Vagina (tissue), 2 donors: ENCODE results near the gene USP38.

Source experiments
- POLR2A ChIP-seq, 2 donors: fragments of 450-650 bp; IDR thresholded peaks; one replicate each; pipeline ENCODE4 v1.6.1; 2017; ENCODE audit warnings: antibody characterized with exemption in 2 of 2, mild to moderate bottlenecking in 2 of 2, moderate library complexity in 2 of 2
- POLR2AphosphoS5 ChIP-seq, 2 donors: sonication (generic); formaldehyde crosslinking; IDR thresholded peaks; one replicate each; pipeline ENCODE4 v1.9.0; 2017; ENCODE audit warnings: antibody characterized with exemption in 2 of 2, mild to moderate bottlenecking in 2 of 2, low read depth in 1 of 2; ENCODE audit not compliant: insufficient read depth in 1 of 2
- TF ChIP-seq, protein P1 (sequence below), 3 experiments: fragments of 450-650 bp in 2 of 3; fragments of 200-600 bp in 1 of 3; sonication (generic) in 1 of 3; IDR thresholded peaks; one replicate each; pipeline ENCODE4 v1.5.1; 2017 to 2019; ENCODE audit warnings: antibody characterized with exemption in 3 of 3, mild to moderate bottlenecking in 2 of 3, moderate library complexity in 2 of 3

DNA sequence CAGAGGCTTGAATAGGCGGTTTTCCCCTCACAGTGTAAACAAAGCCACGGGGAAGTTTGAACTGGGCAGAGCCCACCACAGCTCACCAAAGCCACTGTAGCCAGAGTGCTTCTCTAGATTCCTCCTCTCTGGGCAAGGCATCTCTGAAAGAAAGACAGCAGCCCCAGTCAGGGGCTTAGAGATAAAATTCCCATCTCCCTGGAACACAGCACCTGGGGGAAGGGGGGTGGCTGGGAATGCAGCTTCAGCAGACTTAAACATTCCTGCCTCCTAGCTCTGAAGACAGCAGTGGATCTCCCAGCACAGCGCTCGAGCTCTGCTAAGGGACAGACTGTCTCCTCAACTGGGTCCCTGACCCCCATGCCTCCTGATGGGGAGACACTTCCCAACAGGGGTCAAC lies 44.0 kb upstream of the USP38 start:
- TF ChIP-seq, protein P1, sequence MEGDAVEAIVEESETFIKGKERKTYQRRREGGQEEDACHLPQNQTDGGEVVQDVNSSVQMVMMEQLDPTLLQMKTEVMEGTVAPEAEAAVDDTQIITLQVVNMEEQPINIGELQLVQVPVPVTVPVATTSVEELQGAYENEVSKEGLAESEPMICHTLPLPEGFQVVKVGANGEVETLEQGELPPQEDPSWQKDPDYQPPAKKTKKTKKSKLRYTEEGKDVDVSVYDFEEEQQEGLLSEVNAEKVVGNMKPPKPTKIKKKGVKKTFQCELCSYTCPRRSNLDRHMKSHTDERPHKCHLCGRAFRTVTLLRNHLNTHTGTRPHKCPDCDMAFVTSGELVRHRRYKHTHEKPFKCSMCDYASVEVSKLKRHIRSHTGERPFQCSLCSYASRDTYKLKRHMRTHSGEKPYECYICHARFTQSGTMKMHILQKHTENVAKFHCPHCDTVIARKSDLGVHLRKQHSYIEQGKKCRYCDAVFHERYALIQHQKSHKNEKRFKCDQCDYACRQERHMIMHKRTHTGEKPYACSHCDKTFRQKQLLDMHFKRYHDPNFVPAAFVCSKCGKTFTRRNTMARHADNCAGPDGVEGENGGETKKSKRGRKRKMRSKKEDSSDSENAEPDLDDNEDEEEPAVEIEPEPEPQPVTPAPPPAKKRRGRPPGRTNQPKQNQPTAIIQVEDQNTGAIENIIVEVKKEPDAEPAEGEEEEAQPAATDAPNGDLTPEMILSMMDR (IDR thresholded peaks at IDR 0.05) = no peak
- TF ChIP-seq POLR2AphosphoS5 (IDR thresholded peaks at IDR 0.05; ENCODE audit: insufficient read depth in 1 of 2, low read depth in 1 of 2) = no peak
- no peak for TF ChIP-seq POLR2A (IDR thresholded peaks at IDR 0.05)
